GM18873 (cell line): ENCODE measurements around the gene B4GALT4.
A peak's percentile ranks its signal among the peaks of the same experiment; 100 is the strongest.

Source experiments
- ATAC-seq: cut with Tn5 transposase; IDR thresholded peaks from one replicate; pipeline ENCODE4 v1.9.1; 2021; ENCODE audit warnings: mild to moderate bottlenecking, moderate library complexity, moderate number of reproducible peaks; ENCODE audit not compliant: unreplicated experiment, low FRiP score

B4GALT4 gene

DNA sequence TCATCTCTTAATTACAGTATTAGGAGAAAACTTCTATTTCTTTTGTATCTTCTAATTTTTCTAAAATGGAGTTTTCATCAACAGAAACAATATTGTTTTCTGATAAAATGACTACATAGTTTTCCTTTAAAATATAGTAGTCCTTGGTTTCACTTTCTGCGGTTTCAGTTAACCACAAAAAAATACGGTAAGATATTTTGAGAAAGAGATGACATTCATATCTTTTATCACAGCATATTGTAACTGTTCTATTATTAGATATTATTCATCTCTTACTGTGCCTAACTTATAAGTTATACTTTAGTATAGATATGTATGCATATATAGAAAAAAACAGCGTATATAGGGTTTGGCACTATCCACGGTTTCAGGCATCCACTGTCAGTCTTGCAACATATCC is 2.3 kb downstream of the B4GALT4 start:
- ATAC-seq: no peak

DNA sequence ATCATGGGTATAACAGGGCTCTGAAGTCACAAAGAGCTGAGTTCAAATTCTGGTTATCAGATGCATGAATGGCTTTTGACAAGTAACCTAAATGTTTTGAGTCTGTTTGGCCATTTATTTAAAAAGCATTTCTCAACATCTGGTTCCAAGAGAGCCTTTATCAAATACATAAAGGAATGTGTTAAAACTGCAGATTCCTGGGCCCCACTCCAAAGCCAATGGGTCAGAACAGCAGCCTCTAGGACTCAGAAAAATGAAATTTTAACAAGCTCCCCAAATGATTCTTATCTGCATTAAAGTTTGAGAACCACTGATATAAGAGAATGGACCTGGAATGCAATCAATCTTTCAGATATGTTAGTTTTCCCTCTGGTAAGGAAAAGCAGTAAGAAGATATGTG is 3.4 kb downstream of the B4GALT4 start:
- no peak for ATAC-seq

DNA sequence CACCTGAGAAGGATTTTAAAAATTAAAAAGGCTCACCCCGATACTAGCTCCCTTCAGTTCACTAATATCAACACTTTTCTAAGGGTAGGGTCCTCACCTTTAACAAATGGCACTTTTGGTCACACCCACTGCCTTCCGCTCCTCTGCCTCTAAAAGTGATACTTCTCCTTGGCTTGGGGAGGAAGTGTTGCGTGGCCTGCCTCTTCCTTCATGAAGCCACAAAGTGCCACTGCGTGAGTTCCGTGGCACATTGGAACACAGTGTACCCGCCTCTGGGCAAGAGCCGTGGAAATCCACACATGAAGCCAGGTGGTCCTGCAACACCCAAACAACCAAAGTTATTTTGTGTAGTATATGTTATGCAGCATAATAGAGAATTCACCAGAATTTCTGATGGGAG is 3.9 kb downstream of the B4GALT4 start:
- ATAC-seq: no peak

DNA sequence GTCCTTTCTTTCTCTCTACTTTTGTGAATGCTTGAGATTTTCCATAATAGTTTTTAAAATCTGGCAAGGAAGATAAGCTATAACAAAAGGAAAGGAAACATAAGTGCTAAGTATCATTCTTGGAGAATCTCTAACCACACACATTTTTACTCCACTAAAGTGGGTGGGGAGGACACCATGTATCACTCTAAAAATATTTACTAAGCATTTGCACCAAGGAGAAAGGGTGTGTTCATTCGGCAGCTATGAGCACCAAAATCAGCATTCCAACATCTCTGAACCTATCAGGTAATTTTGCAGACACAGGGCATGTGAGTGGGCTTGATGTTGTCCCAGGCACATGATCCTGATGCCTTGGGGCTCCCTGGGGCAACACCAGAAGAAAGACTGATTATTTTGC is 5.5 kb downstream of the B4GALT4 start:
- ATAC-seq: no peak

DNA sequence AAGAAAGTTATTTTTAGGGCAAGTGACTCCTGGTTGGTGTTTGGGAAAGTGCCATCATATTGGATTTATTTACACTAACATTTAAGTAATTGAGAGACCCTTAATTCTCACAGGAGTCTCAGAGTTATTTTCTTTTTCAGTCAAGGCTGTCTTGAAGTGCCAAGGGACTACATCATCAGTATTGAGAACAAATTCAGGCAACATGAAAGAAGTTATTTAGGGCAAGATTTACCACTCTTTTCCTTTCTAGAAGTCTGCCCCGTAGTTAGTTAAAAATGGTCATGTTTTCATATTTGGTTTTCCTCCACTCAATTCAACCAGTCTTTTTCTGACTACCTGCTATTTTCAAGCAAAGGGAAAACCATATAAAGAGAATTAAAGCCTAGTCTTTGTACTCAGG is 6.1 kb downstream of the B4GALT4 start:
- no peak for ATAC-seq

DNA sequence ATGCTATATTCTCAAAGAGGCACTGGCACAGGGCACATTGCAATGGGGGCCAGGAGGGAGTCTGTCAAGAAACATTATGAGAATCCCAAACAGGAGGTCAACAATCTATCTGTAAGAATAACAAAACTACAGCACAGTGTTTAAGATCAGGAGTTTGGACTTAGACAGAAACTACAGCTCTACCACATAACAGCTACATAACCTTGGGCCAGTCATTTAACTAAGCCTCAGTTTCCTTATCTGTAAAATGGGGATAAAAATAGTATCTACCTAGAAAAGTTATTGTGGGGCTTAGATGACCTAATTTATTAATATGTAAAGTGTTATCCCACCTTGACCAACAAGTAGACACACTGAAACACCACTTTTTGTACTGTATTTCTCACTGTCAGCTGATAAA is 9.9 kb downstream of the B4GALT4 start:
- ATAC-seq: no peak

DNA sequence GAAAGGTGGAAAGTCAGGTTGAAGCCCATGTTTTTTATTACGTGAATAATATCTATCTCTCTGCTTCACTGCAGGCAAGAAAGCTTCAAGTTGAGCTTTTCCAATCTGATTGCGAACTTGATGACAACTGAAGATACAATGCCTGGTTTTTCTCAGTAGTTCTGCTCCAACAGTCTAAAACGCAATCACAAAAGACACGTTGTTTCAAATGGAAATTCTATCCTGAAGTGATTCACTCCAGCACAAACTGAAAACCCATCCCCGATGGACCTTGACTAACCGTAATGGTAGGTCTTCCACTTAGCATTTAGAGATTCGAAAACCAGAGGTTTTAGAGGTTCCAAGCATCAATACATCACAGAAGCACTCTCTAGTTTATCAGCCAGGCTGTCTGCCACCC is 10.6 kb downstream of the B4GALT4 start:
- no peak for ATAC-seq

DNA sequence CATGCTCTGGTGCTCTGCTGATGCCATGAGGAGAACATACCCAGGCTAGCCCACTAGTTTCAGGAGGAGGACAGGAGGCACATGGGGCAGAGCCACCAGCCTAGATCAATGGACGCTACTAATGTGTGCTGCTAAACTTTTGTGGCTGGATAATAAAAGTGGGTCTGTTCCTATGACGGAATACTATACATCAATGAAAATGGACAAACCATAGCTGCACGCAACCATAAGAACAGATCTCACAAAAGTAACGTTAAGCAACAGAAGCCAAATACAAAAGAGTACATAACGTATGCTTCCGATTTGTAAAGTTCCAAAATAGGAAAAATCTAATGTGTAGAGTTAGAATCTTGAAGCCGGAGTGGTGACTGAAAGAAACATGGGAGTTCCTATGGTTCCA is 11.5 kb downstream of the B4GALT4 start:
- ATAC-seq: no peak

DNA sequence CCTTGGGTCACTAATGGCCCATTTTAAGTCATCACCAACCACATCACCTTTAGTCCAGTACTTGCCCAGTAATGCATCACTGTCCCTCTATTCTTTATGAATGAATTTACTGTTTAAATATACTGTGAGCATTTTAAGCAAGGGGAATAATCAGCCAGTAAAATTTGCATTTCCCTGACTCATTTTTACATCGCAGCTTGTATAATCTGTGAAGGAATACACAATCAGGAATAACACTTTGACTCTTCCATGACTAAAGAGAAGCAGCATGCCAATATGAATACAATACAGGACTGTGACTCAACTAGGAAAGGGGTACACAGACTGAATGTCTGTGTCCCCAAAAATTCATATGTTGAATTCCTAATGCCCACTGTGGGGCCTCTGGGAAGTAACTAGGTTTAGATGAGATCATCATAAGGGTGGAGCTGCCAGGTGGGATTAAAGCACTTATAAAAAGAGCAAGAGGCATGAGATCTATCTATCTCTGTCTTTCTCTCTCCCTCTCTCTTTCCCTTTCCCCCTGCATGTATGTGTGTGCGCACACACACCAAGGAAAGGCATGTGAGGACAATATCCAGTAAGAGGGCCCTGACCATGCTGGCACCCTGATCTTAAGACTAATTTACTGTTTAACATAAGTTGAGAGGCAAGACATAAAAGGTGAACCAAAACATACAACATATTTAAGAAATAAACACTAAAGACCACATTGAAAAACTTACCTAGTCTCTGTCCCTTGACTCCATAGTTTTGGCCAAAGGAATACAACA is 12.1 kb downstream of the B4GALT4 start:
- ATAC-seq: no peak

DNA sequence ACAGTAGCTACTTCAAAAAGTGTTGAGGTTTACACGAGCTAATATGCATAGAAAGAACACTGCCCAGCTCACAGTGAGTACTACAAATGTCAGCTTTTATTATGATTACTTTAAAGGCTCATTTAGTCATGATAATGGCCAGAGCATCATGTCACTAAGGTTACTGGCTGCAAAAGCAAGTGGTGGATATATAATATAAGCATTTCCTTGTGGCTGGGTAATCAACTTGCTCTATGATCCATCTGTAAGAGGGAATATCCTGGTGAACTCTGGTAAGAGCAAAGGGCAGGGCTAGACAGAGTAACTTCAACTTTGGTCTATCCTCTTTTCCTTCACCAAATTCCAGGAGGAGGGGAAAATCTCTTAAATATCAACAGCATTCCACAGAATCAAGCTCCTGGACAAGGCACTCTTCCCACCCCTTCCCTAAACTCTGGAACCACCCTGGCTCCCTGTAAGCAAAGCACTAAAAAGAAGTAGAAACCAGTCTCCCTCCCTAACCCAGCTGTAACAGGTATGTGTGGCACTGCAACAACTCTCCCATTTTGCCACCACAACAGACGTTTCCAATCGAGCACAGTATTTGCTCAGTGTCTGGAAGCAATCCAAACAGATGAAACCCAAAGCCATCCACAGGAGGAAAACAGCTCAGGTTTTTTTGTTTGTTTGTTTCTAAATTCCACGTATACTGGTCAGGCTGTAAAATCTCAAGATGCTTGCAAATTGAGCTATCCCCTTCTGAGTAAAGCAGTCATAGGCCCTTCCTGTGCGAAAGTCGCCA is 13.4 kb downstream of the B4GALT4 start:
- no peak for ATAC-seq

DNA sequence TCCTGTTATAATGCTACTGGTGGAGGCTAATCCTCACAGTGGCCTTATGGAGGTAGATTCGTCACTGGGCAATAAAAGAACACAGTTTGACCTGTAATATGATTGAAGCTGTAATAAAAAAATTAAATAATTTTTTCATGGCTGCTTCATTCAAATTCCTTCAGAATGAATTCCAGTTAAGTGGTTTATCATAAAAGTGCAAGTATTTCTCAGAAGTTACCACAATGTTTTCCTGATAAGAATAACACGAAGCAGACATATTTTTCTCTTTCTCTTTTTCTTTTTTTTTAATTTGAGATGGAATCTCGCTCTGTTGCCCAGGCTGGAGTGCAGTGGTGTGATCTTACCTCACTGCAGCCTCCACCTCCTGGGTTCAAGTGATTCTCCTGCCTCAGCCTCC is 15.6 kb downstream of the B4GALT4 start:
- no peak for ATAC-seq

DNA sequence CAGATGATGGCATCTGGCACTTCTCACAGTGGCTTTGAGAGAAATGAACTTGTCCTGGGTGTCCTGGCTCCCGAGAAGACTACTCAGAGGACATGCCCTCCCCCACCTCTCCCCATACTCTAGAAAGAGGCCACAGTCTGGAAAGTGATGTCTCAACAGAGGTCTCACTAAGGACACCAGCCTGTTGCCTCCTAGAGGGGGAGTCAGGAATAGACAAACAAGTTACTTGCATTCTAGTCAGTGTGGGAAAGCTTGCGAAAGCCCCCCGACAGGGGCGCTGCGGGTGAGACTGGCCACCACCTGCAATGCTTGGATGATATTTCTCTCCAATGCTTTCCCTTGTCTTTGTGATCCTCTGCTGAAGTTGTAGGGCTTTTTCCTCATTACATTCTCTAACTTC is 17.2 kb downstream of the B4GALT4 start:
- no peak for ATAC-seq

DNA sequence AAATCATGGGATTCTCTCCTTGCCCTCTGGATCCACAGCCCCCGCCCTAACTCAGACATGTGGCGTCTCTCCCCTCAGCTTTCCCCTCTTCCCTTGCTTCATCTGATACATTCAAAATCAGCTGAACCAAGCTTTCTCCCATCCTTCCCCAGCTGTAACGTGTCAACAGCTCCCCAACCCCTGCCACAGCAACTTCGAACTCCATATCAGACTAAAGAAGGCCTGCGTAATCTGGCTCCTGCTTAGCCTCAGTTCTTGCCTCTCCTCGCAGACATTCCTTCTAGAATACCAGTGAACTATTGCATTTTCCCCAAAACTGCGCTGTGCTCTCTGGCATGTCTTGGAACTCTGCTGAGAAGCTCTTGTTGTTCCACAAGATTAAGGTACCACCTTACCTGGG is 18.3 kb downstream of the B4GALT4 start:
- ATAC-seq: no peak

DNA sequence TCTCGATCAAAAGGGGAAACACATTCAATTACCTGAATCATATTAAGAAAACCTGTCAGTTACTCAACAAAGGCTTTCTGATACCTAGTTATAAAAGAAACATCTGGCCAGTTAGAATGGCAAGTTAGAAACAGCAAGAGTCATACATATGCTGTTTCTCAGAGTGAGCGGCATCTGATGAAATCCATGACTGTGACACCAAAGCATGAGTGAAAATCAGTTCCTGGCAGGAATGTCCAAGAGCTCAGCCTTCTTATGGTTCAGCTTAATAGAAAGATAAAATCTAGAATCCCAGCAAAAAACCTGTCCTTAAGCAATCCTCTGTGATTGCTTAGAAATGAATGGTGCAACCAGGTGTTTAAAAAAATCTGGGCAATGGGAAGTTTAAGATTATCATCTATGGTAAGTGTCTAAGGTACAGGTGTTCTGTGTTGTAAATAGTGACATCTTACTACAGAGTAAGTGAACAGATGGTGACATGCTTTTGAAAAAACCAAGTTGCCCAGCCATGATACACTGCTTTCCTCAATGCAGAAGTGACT is 18.8 kb downstream of the B4GALT4 start:
- no peak for ATAC-seq

DNA sequence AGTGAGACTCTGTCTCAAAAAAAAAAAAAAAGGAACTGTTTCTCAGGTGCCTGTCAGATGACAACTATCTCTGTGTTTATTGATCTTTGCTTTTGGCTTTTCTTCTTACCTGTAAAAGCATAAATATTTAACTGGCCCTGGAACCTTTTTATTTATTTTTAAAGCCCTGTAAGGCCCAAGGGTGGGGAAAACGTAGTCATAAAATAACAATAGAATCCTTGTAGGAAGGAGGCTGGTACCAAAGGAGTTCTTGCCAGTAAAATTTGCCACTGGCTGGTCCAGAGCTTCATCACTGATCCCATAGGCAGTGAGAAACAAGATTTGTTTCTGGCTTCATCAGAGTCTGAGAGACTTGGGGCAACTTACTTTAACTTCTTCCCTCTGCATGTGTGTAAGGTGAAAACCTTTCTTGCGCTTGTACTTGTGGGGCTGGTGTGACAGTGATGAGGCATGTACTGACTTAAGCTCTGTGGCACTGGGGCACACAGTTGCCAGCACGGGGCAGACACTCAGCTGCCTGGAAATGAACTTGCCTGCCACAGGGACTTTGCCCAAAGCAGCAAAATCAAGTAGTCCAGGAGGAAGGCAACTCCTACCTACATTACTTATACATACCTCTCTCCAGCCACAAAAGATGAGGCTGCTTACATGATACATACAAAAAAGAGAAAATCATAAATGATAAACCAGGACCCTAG is 19.6 kb downstream of the B4GALT4 start:
- no peak for ATAC-seq

DNA sequence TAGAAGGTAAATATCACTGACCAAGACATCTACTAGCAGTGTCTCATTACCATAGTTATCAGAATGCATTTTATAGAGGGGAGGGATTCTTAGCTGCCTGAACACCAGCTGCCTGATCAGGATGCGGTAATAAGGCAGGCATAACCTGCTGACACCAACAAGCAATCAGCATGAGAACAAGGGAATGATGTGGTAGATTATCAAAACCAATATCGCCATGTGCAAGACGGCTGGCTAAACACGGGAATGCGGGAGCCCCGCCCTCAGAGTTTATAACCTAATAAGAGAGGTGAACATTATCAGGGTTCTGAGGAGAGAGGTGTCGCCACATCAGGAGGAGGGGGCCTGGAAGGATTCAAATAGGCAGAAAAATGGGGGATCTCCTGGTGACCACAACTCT is 20.5 kb downstream of the B4GALT4 start:
- no peak for ATAC-seq

DNA sequence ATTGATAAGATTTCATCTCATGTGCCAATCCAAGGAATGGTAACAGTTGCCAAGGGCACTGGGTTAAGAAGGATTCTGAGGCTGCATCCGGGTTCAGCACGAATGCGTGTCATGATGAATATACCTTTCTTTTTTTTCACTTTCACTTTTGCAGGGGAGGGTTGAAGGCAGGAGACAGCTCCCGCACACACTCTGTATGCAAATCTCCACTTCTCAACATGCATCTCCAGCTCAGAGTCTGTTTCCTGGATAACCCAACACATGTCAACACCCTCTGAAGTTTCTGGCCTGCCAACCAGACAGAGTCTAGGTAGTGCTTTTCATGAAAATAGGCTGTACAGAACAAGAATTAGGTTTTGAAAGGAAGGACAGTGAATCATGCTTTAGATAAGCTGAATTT is 21.6 kb downstream of the B4GALT4 start:
- ATAC-seq: peak; percentile 98

DNA sequence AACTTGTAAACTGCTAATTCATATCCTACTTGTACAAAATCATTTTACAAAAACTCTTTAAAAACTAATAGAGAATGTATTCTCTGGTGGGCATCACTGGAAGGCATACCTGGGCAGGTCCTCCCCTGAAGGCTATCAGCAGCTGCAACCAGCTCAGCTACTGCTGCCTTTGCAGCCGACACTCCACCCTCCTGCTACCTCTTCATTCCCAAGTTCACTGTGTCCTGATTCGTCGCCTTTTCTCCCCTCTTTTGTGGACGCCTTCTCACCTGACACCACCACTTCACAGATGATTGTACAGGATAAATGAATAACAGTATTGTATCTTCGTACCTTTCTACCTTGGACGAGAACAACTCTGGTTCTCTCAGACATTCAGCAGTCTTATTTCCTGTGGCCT is 28.9 kb downstream of the B4GALT4 start:
- no peak for ATAC-seq

DNA sequence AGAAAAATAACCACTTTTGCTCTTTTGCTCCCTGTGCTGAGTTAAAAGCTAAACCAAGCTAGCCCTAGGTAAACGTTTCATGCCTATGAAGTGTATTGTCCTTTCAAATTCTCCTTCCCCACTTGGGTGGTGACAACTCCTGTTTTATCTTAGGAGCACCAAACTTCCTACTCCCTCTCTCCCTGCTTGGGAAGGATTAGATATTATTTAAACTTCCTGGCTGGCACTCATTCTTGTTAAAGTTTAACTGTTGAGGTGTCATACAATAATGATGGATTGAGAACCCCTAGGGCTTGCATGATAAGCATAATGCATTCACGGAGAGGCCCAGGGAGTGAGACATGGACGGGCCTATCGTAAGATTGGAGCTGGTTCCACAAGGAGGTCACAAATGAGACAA is 29.5 kb downstream of the B4GALT4 start:
- ATAC-seq: no peak

DNA sequence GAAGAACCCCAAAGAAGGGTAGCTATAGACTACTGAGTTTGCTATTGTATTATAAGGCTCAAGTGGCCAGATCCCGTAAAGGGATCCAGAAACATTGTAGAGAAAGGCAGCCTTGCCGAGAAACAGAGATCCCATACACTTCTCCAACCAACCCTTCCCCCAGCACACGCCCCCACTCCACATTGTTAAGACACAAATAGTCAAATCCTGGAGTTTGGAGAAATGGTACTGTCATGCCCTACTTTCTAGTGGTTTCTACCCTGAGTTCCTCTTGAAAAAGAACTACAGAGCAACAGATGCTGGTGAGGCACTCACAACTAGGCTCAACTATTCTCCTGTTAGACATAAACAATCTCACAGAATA is 33.2 kb downstream of the B4GALT4 start:
- no peak for ATAC-seq
